ENCODE results near the gene SLCO2A1.

The SLCO2A1 gene

GRCh38 chr3:133884054-133884886, 145.5 kb downstream of the SLCO2A1 start:
- DNase-seq (ENCODE audit: low read depth), result no peak

- DNase-seq (ENCODE audit: low read depth), result no peak
Measured at GRCh38 chr3:133883641-133884040, 146.1 kb downstream of the SLCO2A1 start.

DNA sequence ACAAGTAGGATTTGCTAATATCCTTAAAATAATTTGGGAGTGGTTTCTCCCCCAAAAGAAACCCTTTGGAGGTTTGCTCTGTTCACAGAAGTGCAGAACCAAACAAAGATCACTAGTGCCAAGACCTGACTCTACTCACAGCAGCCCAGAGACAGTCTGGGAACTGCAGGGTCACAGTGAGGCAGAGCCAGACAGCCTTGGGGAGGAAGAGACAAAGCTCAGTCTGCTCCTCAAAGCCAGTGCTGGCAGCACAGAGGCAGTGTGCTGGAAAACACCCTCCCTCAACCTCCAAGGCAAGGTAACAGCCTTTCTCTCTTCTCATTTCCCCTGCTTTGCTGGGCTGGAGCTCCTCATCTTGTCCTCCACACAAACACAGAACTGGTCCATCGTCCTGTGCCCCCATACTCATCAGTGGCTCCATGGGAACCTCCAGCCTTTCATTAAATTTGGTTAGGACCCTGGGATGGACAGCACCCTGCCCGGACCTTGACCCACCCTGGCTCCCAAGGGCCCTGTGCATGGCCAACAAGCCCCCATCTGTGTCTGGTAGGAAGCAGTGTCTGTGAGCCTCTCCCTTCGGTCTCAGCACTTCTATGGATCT, 146.6 kb downstream of the SLCO2A1 start:
- no peak for DNase-seq (ENCODE audit: low read depth)

GRCh38 chr3:133881939-133882825, 147.5 kb downstream of the SLCO2A1 start:
- DNase-seq (ENCODE audit: low read depth), result no peak

DNA sequence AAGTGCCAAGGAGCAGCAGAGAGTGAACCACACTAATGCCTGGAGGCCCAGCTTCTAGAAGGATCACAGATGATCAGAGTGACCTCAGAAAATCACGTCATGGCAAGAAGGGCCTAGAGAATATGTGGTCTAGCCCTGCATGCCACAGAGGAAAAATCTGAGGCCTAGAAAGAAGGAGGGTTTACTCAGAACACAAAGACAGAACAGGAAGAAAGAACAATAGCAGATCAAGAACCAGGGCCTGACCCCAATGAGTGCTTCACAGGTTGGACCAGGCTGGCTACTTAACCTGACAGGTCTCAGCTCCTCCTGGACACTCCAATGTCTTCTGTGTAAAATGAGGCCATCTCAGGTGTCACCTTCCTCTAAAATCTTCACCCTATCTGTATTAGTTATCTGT, 148.2 kb downstream of the SLCO2A1 start:
- DNase-seq (ENCODE audit: low read depth), result no peak

DNA sequence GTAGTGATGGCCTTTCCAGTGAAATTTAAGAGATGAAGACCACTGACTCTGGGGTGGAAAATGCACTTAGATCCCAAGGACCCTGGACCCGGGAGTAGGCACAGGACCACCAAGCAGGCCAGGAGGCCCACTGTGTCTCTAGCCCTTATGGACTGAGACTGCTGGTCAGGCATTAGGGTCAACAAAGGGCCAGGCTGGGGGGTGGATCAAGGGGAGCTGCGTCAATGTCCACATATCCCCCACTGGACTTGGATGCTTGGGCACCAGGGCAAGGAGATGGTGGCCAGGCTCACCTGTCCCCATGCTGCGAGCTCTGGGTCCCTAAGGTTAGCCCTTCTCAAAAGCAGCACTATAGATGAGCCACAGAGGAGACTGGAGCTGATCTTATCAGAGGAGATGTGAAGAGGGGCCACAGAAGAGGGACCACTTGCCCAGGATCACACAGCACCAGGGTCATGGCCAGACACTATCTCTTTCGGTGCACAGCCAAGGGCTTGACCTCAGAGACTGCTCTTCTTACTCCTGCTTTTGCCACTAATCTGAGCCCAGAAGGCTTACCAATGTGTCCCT, 148.8 kb downstream of the SLCO2A1 start:
- DNase-seq (ENCODE audit: low read depth), result no peak

DNA sequence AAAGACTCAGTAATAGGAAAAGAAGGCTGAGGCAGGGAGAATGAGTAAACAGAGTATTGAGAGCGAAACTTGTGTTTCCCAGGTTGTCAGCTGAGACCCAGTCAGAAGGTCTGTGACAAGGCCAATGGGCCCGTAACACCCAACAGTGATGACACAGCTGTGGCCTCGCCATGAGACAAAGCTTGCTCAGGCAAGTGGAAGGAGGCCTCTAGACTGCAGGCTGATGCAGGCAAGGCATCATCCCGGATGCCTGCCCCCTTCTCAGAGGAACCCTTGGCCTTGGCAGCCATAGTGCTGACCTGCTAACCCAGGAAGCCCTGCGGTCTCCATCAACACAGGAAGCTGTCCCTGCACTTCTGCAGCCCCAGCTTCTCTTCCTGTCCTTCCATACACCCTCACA, 149.4 kb downstream of the SLCO2A1 start:
- no peak for DNase-seq (ENCODE audit: low read depth)

- no peak for DNase-seq (ENCODE audit: low read depth)
Measured at GRCh38 chr3:133878518-133878917, 151.2 kb downstream of the SLCO2A1 start.

Measured in stimulated activated CD8-positive, alpha-beta memory T cell treated with anti-CD3 and anti-CD28 coated beads, Interleukin-15, amount 100 ng/mL, for 24 hours (primary cell).